A673 (cell line): ENCODE results near the gene TRIP11. TPM values are rescaled to one million over a fixed set of nuclear protein-coding genes. Genes with fewer than 3 reads are reported as not detected.

Source experiments
- BruUV-seq: library from RNA; stranded (reverse); fragments of 400-500 nt; replicated peaks from 2 replicates; lab custom pipeline; 2021; lab: Mats Ljungman, UMichigan
- CTCF ChIA-PET: fragments of 300-600 bp; sonication (Branson Sonifier 250); formaldehyde crosslinking; loops from one replicate; lab custom pipeline; 2022; ENCODE audit warnings: antibody characterized with exemption; lab: Charles Lee
- POLR2A ChIA-PET: fragments of 300-600 bp; sonication (Branson Sonifier 250); formaldehyde crosslinking; loops from one replicate; lab custom pipeline; 2022; ENCODE audit warnings: antibody characterized with exemption; ENCODE audit not compliant: low non-redundant PET; lab: Charles Lee
- DNase-seq: peaks from one replicate; pipeline ENCODE4 v3.0.0-alpha.2; 2015; ENCODE audit warnings: low spot score
- H3K27ac ChIP-seq: fragments of 200-600 bp; sonication (generic); 2 replicates; pipeline ENCODE4 v1.5.1; 2016; ENCODE audit warnings: mixed run types, low read depth, mild to moderate bottlenecking, mixed read lengths, antibody characterized with exemption, low read length; ENCODE audit not compliant: poor library complexity, severe bottlenecking
- H3K27me3 ChIP-seq: fragments of 200-600 bp; sonication (generic); replicated peaks from 2 replicates; pipeline ENCODE4 v1.6.1; 2017; ENCODE audit warnings: mixed run types, low read depth, mild to moderate bottlenecking, mixed read lengths, antibody characterized with exemption, low read length; ENCODE audit not compliant: insufficient read depth, poor library complexity
- H3K36me3 ChIP-seq: fragments of 200-600 bp; sonication (generic); 2 replicates; pipeline ENCODE4 v1.6.1; 2016; ENCODE audit warnings: mixed run types, mild to moderate bottlenecking, mixed read lengths, antibody characterized with exemption, low read length; ENCODE audit not compliant: insufficient read depth, poor library complexity, severe bottlenecking
- H3K4me1 ChIP-seq: fragments of 200-600 bp; sonication (generic); 2 replicates; pipeline ENCODE4 v1.6.1; 2017; ENCODE audit warnings: mixed run types, mild to moderate bottlenecking, mixed read lengths, antibody characterized with exemption, low read length; ENCODE audit not compliant: insufficient read depth, poor library complexity, severe bottlenecking
- H3K4me3 ChIP-seq: fragments of 200-600 bp; sonication (generic); 2 replicates; pipeline ENCODE4 v1.5.1; 2016; ENCODE audit warnings: low read depth, mixed run types, mild to moderate bottlenecking, mixed read lengths, low read length; ENCODE audit not compliant: poor library complexity, severe bottlenecking
- H3K9me3 ChIP-seq: fragments of 200-600 bp; sonication (generic); 2 replicates; pipeline ENCODE4 v1.6.1; 2016; ENCODE audit warnings: mixed run types, low read depth, mild to moderate bottlenecking, mixed read lengths, antibody characterized with exemption, low read length; ENCODE audit not compliant: poor library complexity, severe bottlenecking
- CTCF ChIP-seq: fragments of 300-800, 200-600 bp; sonication (generic); conservative IDR thresholded peaks from 2 replicates; pipeline ENCODE4 v1.5.1; 2017; ENCODE audit warnings: low read depth, mild to moderate bottlenecking, antibody characterized with exemption, low read length, moderate library complexity, mixed read lengths
- EZH2 ChIP-seq: fragments of 200-600 bp; sonication (generic); IDR thresholded peaks from 2 replicates; pipeline ENCODE4 v1.6.1; 2017; ENCODE audit warnings: borderline replicate concordance, low read depth, mild to moderate bottlenecking, mixed read lengths, antibody characterized with exemption, low read length; ENCODE audit not compliant: poor library complexity, severe bottlenecking
- intact Hi-C: fragments of 100-400 bp; cut with micrococcal nuclease; formaldehyde crosslinking; loops from one replicate; pipeline ENCODE4 v1.10.0; 2022; ENCODE audit not compliant: unreplicated experiment
- total RNA-seq: library from RNA; stranded (reverse); gene quantifications from 2 replicates; pipeline ENCODE4 v1.2.3, GENCODE V29; 2021

The TRIP11 gene
- total RNA-seq, 1 experiment from 2014 or later: 46.9 TPM

GRCh38 chr14:92021523-92021922 is 18.3 kb downstream of the TRIP11 start:
- ChIA-PET CTCF (interaction anchor here (0.7 kb wide), 1 partner anchor 25 kb away, joined by 9 read pairs; no protein-coding TSS in a partner anchor), POLR2A (no interaction called here)
- intact Hi-C loops: no loop called here
- Histone ChIP-seq H3K9me3 (no peaks in the 10 kb centered on the region), H3K4me3 (no peak overlapping the region), H3K4me1 (no peaks in the 10 kb centered on the region), H3K27me3 (no peaks in the 10 kb centered on the region), H3K36me3 (peaks cover 22% of the 10 kb centered on the region), H3K27ac (no peak overlapping the region)
- BruUV-seq: no TSS peak
- TF ChIP-seq EZH2 (no peak), CTCF (no peak)
- no peak for DNase-seq

- intact Hi-C loops: no loop called here
- CTCF ChIA-PET: no interaction called here
- no TSS peak for BruUV-seq
- Histone ChIP-seq H3K4me3 (no peak overlapping the region), H3K4me1 (no peaks in the 10 kb centered on the region), H3K36me3 (peaks cover 38% of the 10 kb centered on the region), H3K9me3 (no peaks in the 10 kb centered on the region), H3K27ac (no peak overlapping the region), H3K27me3 (no peaks in the 10 kb centered on the region)
- no peak for DNase-seq
- no peak for TF ChIP-seq EZH2
- TF ChIP-seq CTCF: no peak
- POLR2A ChIA-PET: no interaction called here
These were observed 25.8 kb downstream of the TRIP11 start for GRCh38 chr14:92014040-92014439.

- Histone ChIP-seq H3K36me3 (peaks cover 38% of the 10 kb centered on the region), H3K27me3 (no peaks in the 10 kb centered on the region), H3K4me1 (no peaks in the 10 kb centered on the region), H3K27ac (no peak overlapping the region), H3K4me3 (no peak overlapping the region), H3K9me3 (no peaks in the 10 kb centered on the region)
- intact Hi-C loops: no loop called here
- no peak for TF ChIP-seq CTCF
- no peak for TF ChIP-seq EZH2
- DNase-seq: no peak
- CTCF ChIA-PET: no interaction called here
- no TSS peak for BruUV-seq
- POLR2A ChIA-PET: no interaction called here
These were observed 27.6 kb downstream of the TRIP11 start for GRCh38 chr14:92012121-92012748.
